Stimulated activated naive CD8-positive, alpha-beta T cell treated with anti-CD3 and anti-CD28 coated beads, Interleukin-15, Interleukin-2, amounts not matched to agents 100 ng/mL and 50 ng/mL, for 24 hours (primary cell): ENCODE data around the gene KLLN.
A peak's percentile ranks its signal among the peaks of the same experiment; 100 is the strongest.
"Not testable (repeated sequence)": the region's sequence is repeated elsewhere in the genome, so short reads cannot be mapped to it uniquely, and the experiment has no call there.

Experiments
- H3K27ac Mint-ChIP-seq: one replicate; pipeline ENCODE4 v1.8.0; 2021; ENCODE audit warnings: mild to moderate bottlenecking, mixed read lengths
- H3K27me3 Mint-ChIP-seq: one replicate; pipeline ENCODE4 v1.8.0; 2021; ENCODE audit warnings: mixed read lengths
- H3K36me3 Mint-ChIP-seq: one replicate; pipeline ENCODE4 v1.8.0; 2021; ENCODE audit warnings: low read depth, mixed read lengths
- H3K4me1 Mint-ChIP-seq: one replicate; pipeline ENCODE4 v1.8.0; 2021; ENCODE audit warnings: low read depth, mixed read lengths
- H3K4me3 Mint-ChIP-seq: one replicate; pipeline ENCODE4 v1.8.0; 2021; ENCODE audit warnings: mild to moderate bottlenecking, mixed read lengths
- H3K9me3 Mint-ChIP-seq: one replicate; pipeline ENCODE4 v1.8.0; 2021; ENCODE audit warnings: mixed read lengths

Gene KLLN

DNA sequence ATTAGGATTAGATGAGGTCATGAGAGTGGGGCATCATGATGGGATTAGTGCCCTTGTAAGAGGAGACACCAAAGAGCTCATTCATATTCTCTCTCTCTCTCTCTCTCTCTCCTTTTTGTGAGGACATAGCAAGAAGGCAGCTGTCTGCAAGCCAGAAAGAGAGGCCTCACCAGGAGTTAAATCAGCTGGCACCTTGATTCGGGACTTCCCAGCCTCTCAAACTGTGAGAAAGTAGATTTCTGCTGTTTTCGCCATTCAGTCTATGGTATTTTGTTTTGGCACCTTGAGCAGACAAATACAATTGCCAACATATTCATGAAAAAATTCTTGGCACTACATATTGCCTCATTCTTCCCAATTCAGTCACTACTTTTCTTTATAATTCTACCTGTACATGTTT, 24.7 kb downstream of the KLLN start:
- Mint-ChIP-seq H3K9me3 (peaks cover 4% of the 10 kb centered on the region), H3K4me1 (no peaks in the 10 kb centered on the region), H3K4me3 (no peak overlapping the region), H3K27ac (no peak overlapping the region), H3K27me3 (no peaks in the 10 kb centered on the region), H3K36me3 (peaks cover 8% of the 10 kb centered on the region)

DNA sequence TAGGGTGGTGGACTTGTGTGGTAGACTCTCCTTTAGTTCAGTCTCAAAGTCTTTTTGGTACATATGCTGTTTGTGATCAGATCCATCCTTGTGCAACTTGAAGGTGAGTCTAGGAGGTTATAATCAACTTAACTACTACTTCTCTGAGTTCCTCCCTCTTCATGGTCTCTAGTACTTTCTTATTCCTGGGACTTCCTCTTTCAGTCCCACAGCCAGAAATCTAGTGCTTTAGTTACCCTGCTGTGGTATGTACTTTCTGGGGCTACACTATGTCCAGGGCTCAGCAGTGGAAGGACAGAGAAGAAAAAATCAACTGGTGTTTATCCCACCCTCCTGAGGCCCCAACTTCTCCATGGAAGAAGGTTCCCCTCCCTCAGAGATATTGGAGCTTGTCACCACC, 25.9 kb downstream of the KLLN start:
- H3K27me3 Mint-ChIP-seq = no peaks in the 10 kb centered on the region
- H3K4me3 Mint-ChIP-seq = no peak overlapping the region
- peaks cover 4% of the 10 kb centered on the region for H3K9me3 Mint-ChIP-seq
- H3K36me3 Mint-ChIP-seq = peaks cover 8% of the 10 kb centered on the region
- H3K4me1 Mint-ChIP-seq = no peaks in the 10 kb centered on the region
- no peak overlapping the region for H3K27ac Mint-ChIP-seq

DNA sequence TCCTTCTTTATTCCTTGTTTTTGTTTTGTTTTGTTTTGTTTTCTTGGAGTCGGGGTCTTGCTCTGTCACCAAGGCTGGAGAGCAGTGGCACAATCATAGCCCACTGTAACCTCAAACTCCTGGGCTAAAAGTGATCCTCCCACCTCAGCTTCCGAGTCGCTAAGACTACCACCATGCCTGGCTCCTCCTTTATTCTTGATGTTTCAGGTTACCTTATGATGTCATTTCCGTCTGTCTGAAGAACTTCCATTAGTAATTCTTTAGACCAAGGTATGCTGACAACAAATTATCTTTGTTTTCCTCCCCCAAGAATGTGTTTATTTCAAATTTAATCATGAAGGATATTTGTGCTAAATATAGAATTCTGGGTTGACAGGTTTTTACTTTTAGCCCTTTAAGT, 27.2 kb downstream of the KLLN start:
- Mint-ChIP-seq H3K9me3 (peaks cover 4% of the 10 kb centered on the region), H3K27me3 (no peaks in the 10 kb centered on the region)

DNA sequence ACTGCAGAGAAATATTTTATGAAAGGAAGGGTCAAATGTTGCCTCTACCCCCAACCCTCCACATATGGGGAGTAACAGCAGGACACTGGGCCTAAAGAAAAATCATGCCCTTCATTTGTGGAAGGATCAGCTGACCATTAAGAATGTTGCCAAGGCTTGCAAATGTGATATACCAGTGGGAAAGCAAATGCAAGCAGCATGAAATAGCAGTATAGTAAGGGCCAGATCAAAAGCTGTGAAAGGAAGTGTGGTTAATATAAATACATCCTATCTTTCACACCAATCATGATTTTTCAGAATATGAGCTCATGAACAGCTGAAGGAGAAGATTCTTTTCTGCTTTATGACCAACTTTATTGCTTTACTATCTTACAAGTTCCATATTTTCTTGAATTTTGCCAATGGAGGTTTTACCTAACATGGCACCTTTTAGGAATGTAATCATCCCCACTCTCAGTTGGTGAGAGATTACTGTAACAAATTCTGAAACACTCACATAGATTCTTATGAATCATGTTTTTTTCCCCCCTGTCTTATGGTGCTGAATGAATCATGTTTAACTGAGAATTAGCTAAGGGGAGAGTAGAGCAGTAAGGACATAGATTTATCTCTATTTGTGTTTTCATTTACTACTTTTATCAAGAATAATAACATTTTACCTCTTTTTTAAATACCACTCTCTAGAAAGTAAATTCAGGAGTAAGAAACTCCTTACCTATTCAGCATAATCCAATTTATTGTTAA, 33.2 kb downstream of the KLLN start:
- H3K4me3 Mint-ChIP-seq = no peak overlapping the region
- no peaks in the 10 kb centered on the region for H3K27me3 Mint-ChIP-seq
- no peaks in the 10 kb centered on the region for H3K9me3 Mint-ChIP-seq
- no peaks in the 10 kb centered on the region for H3K36me3 Mint-ChIP-seq
- peaks cover 29% of the 10 kb centered on the region for H3K4me1 Mint-ChIP-seq
- H3K27ac Mint-ChIP-seq = no peak overlapping the region

More for the DNA sequence above, 27.2 kb downstream of the KLLN start:
- peaks cover 8% of the 10 kb centered on the region for H3K36me3 Mint-ChIP-seq
- peaks cover 3% of the 10 kb centered on the region for H3K4me1 Mint-ChIP-seq
- H3K4me3 Mint-ChIP-seq = no peak overlapping the region
- no peak overlapping the region for H3K27ac Mint-ChIP-seq

DNA sequence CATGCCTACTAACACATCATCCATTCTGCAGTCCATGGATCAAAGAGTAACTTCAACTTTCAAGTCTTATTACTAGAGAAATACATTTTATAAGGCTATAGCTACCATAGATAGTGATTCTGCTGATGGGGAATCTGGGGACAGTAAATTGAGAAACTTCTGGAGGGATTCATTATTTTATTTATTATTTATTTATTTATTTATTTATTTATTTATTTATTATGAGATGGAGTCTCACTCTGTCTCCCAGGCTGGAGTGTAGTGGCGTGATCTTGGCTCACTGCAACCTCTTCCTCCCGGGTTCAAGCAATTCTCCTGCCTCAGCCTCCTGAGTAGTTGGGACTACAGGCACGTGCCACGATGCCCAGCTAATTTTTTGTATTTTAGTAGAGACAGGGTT, 34.3 kb downstream of the KLLN start:
- H3K4me3 Mint-ChIP-seq, H3K9me3 Mint-ChIP-seq, H3K36me3 Mint-ChIP-seq, H3K27me3 Mint-ChIP-seq, H3K27ac Mint-ChIP-seq: not testable (repeated sequence)
- peaks cover 29% of the 10 kb centered on the region for H3K4me1 Mint-ChIP-seq

DNA sequence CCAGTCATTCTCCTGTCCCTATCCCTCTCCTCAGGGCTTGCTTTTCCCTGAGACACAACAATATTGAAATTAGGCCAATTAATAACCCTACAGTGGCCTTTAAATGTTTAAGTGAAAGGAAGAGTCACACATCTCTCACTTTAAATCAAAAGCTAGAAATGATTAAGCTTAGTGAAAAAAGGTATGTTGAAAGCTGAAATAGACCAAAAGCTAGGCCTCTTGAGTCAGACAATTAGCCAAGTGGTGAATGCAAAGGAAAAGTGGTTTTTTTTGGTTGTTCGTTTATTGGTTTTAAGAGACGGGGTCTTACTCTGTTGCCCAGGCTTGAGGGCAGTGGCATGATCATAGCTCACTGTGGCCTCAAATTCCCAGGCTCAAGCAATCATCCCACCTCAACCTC, 35.7 kb downstream of the KLLN start:
- no peaks in the 10 kb centered on the region for H3K27me3 Mint-ChIP-seq
- no peak overlapping the region for H3K27ac Mint-ChIP-seq
- no peak overlapping the region for H3K4me3 Mint-ChIP-seq
- no peaks in the 10 kb centered on the region for H3K36me3 Mint-ChIP-seq
- no peaks in the 10 kb centered on the region for H3K9me3 Mint-ChIP-seq
- H3K4me1 Mint-ChIP-seq = peaks cover 29% of the 10 kb centered on the region

DNA sequence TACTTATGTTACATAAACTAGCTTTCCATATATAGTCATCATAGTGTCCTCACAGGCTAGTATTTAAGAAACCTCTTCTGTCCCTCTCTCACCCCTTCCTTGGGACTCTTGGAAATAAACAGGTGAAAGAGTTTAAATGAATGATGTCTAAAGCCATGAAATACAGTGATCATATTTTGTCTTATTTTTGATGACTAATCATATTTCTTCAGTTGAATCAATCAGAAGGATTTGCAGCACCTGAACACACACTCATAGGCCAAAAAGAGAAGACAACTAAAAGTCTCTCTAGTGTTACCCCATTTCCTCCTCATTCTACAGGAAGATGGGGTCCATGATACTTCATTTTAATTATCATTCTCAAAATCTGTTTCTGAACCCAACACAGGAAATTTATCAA, 36.7 kb downstream of the KLLN start:
- H3K4me3 Mint-ChIP-seq = no peak overlapping the region

DNA sequence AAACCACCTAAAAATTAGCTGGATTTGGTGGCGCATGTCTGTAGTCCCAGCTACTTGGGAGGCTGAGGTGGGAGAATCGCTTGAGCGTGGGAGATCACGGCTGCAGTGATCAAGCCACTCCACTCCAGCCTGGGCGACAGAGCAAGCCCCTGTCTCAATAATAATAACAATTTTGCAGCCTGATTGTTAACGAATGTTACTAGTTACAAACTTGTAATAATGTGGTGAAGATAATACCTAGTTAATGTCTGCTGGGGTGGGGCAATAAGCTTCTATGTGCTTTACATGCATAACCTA, 44.1 kb downstream of the KLLN start:
- Mint-ChIP-seq H3K27ac (no peak overlapping the region), H3K36me3 (peaks cover 3% of the 10 kb centered on the region), H3K27me3 (no peaks in the 10 kb centered on the region), H3K4me1 (peaks cover 32% of the 10 kb centered on the region), H3K4me3 (peak overlapping the region; percentile 22), H3K9me3 (no peaks in the 10 kb centered on the region)

More for the DNA sequence above, 36.7 kb downstream of the KLLN start:
- Mint-ChIP-seq H3K36me3 (no peaks in the 10 kb centered on the region), H3K27ac (no peak overlapping the region), H3K27me3 (no peaks in the 10 kb centered on the region), H3K4me1 (peaks cover 29% of the 10 kb centered on the region), H3K9me3 (no peaks in the 10 kb centered on the region)

DNA sequence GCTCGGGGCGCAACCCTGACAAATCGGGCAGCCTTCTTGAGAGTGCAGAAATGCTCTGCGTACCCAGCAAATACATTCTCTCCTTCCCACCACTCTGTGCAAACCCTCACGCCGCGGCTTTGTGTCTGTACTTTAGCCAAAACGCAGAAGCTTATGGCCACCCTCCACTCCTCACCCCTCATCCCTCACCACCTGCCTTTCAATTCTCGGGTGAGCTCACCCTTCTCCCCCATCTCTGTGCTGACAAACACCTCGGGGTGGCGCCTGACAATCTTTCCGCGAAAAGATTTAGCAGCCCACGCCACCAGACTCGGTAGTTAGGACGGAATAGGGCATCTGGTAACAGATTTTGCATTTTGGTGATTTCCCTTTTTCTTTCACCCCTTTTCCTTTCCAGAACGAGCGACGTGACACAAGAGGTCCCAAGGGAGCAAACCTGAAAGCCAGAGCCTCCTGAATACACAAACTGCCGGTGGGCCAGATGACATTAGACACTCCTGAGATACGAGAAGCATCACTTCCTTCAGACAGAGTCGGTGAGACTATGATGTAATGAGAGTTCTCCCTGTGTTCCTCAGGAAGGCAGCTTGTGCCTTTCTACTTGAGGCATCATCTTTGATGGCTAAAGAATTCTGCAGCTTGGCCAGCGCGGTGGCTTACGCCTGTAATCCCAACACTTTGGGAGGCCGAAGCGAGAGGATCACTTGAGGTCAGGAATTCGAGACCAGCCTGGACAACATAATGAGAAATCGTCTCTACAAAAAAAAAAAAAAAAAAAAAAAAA, 44.6 kb downstream of the KLLN start:
- Mint-ChIP-seq H3K36me3 (peaks cover 7% of the 10 kb centered on the region), H3K9me3 (no peaks in the 10 kb centered on the region), H3K4me1 (peaks cover 33% of the 10 kb centered on the region), H3K27me3 (no peaks in the 10 kb centered on the region), H3K4me3 (peak overlapping the region; percentile 91), H3K27ac (peak overlapping the region; percentile 97)

DNA sequence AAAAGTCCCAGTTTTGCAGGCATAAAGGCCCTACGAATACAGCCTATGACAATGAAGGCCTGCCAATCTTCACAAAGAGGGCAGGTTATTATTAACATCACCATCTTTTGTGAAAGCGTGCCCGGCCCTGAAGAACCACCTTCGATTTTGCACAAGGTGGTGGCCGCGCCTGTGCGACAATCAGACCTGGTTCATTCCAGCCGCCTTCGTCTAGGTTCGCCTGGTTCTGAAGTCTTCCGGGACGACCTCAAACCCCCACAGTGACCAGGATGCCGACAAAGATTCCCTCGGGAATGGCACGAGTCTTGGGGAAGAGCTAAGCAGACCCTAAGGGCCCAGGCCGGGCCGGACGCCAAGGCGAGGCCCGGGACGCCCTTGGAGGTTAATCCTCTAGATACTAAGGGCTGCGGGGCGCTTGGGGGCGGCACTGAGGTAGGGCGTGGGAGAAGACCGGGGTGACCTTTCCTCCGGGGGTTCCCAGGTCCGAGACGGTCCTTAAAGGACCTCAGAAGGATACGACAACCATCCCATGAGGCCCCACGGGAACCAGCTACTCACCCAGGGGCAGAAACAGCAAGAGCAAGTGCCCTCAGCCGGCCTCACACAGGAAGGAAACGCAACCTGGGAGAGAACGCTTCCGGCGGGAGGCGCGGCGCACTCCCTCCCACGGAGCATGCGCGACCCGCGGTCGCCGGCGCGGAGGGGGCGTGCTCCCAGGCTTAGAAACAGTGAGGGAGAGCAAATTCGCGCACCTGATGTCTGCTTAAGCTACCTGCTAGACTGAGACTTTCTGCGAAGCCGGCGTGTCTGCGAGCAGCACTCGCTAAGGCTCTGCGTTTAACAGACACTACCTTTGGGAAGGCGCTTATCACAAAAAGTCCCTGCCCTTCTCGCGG, 45.5 kb downstream of the KLLN start, which contains the start of gene ATAD1:
TSS of gene ATAD1 (minus strand) at position 618 of the 896 bp plus-strand sequence. CDS start 3,627 bp downstream, outside the sequence.
- peak within 1 kb of the TSS; percentile 97 for H3K27ac Mint-ChIP-seq

DNA sequence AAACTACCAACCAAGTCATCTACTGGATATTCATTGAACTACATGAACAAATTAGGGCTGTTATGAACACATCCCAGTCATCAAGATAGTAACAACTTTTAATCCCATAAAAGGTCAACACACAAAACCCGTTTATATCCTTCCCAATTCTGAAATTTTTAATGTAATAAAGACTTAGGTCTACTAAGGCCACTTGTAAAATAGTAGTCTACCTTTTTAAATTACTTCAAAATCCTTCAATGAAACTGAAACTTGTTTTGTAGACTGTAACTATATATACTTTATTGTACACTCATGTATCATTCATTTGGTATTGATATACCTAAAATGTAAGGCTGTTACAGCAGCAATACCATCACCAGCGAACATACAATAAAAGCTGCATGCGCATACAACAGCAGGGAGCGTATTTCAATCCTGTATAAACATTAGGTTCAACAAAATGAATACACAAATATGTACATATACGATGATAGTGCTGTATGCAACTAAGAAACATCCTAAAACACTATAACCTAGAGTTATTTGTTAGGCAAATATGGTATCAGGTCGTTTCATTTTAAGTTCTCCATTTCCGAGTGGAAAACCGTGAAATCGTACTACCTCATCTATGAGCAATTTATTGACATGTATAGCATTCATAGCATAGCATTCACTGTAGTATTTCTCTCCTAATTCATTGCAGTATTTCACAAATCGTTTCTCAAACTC, 46.3 kb downstream of the KLLN start:
- Mint-ChIP-seq H3K9me3 (no peaks in the 10 kb centered on the region), H3K27ac (peak overlapping the region; percentile 97), H3K4me1 (peaks cover 33% of the 10 kb centered on the region), H3K4me3 (peak overlapping the region; percentile 91), H3K27me3 (no peaks in the 10 kb centered on the region), H3K36me3 (peaks cover 22% of the 10 kb centered on the region)

More for the DNA sequence above, 45.5 kb downstream of the KLLN start, which contains the start of gene ATAD1:
- Mint-ChIP-seq H3K36me3 (peaks cover 14% of the 10 kb centered on the region), H3K4me3 (peak within 1 kb of the TSS; percentile 91), H3K4me1 (peaks cover 33% of the 10 kb centered on the region), H3K27me3 (no peaks in the 10 kb centered on the region), H3K9me3 (no peaks in the 10 kb centered on the region)

DNA sequence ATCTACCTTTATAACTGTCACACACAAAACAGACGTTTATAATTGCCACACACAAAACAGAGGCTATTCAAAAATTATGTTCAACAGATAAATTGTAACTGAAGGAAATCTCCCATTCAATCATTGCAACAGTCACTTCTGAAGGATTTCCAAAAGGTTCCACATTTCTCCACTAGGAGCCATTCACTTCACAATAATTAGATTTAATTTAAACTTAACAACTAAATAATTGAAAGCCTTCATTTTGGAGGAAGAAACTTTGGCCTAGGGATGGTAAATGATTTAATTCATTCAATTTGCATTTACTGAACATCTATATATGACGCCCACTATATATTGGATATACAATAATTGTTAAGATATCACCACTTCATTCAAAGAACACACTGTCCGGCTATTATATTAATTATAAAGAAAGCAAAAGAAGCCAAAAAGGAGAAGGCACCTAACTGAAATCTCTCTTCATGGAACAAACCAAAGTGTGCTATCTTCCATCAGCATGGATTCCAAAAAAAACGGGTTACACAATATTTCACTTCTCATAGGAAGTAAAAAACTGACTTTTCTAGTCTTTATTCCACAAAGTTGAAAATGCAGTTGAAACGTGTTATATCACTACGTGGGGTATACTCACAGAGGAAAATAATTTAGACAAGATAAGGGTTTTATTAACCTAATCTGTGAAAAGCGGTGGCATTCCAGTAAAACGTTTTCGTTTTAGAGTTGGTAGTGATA, 47.0 kb downstream of the KLLN start:
- H3K36me3 Mint-ChIP-seq = peaks cover 29% of the 10 kb centered on the region
- H3K4me3 Mint-ChIP-seq = peak overlapping the region; percentile 91
- H3K4me1 Mint-ChIP-seq = peaks cover 36% of the 10 kb centered on the region
- H3K27me3 Mint-ChIP-seq = no peaks in the 10 kb centered on the region
- H3K27ac Mint-ChIP-seq = peak overlapping the region; percentile 97
- no peaks in the 10 kb centered on the region for H3K9me3 Mint-ChIP-seq
